NCI-H187 (cell line): ENCODE data around the gene OPN3.
"Not testable (repeated sequence)": the region's sequence is repeated elsewhere in the genome, so short reads cannot be mapped to it uniquely, and the experiment has no call there.

Experiments
- DNase-seq, 2 experiments: peaks; one replicate each; lab custom pipeline; 2025; lab: John Stamatoyannopoulos, UW

The OPN3 gene

GRCh38 chr1:241640149-241640866 lies at the start of gene OPN3, which contains the start of gene CHML:
Gene OPN3, minus strand, starts transcription at chr1:241640369. Its CDS starts 115 bp downstream, at chr1:241640254.
Gene CHML, minus strand, starts transcription at chr1:241640369. Its CDS starts 4,603 bp downstream, at chr1:241635766.
- DNase-seq, result peak; percentile 44 to 80

GRCh38 chr1:241688940-241689368 lies 48.8 kb upstream of the OPN3 start:
- no peak for DNase-seq

DNA sequence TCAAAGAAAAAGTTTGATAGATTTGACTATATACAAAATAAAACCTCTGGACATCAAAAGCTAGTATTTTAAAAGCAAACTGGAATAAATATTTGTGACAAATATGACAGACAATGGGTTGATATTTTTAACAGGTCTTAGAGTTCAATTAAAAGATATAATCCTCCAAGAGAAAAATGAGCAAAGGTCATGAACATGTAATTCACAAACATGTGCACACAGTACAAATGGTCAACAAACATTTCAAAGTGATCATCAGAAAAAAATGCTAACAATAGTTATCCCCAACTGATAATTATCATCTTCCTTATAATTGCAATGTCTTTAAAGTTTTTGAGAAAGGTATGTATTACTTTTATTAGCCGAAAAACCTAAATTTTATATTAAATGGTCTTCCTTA lies 43.9 kb upstream of the OPN3 start:
- no peak for DNase-seq

- DNase-seq, result no peak
Measured at GRCh38 chr1:241682921-241683320, 42.8 kb upstream of the OPN3 start.

GRCh38 chr1:241681861-241682448 lies 41.8 kb upstream of the OPN3 start:
- not testable (repeated sequence) for DNase-seq

GRCh38 chr1:241679961-241680360 lies 39.8 kb upstream of the OPN3 start:
- no peak for DNase-seq

DNA sequence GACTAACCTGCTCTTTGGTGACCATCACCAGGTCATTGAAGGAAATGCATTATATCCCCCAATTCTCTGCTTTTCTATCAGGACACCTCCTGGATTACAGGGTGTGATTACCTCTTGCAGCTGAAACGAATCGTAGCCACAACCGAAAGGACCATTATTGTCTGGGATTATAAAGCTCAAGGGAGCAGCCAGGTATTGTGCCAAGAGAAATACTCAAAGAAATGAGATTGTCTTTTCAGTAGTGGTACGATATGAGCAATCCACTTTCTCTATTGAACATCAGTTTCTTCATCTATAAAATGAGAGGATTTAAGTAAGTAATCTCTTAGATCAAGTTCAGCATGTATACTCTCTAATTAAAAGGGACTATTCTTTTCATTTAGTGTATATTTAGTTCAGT lies 39.2 kb upstream of the OPN3 start:
- no peak for DNase-seq

DNA sequence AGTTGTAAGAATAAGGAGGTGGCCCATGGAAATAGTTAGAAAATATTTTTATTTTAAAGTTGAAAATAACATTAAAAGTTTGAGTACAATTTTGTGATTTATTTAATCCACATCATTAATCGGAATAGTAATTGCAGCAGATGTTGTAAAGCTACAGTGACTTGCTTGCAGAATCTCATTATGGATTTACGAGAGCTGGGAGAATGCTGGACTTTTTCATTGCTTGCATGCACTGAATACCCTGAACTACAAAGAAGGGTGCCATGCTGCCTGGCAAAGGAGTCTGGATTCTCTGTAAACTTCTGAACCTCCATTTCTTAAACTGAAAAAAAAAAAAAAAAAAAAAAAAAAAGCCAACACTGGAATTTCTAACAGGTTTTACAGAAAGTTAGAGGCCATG lies 38.4 kb upstream of the OPN3 start:
- no peak for DNase-seq

GRCh38 chr1:241677201-241677600 lies 37.0 kb upstream of the OPN3 start:
- no peak for DNase-seq

DNA sequence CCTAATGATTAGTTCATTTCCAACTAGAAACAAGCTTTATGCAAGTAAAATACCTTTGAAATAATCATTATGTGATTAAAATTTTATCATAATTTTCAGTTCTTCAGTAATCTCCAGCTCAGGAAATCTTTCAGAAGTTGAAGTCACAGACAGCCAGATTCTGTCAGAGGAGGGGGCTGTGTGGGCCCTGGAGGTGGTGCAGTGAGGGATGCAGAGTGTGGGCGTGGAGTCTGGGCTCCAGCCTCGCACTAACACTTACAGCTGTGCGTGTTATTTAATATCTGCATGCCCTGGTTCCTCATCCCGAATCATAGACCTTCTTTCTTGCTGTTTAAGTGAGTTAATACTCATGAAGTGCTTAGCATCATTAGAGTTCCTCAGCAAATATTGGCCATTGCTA lies 35.8 kb upstream of the OPN3 start:
- DNase-seq, result no peak

GRCh38 chr1:241674805-241675384 lies 34.7 kb upstream of the OPN3 start:
- no peak for DNase-seq

GRCh38 chr1:241672301-241672700 lies 32.1 kb upstream of the OPN3 start:
- DNase-seq, result no peak

DNA sequence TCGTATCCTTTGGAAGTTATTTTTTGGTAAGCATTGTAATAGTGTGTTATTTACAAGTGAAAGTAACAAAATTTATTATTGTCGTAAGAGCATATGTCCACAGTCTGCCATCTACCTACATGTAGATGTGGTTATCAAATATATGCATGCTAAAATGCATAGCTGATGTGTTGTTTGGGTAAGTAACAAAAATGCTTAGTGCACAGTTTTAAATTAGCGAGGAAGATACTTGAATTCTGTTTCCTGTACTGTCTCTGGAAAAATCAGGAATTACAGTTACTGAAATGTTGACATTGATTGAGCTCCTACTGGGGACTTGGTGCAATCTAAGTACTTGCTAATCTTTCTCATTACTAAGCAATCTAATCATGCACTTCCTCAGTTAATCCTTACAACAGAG lies 26.2 kb upstream of the OPN3 start:
- no peak for DNase-seq

- no peak for DNase-seq
Measured at GRCh38 chr1:241660424-241660972, 20.3 kb upstream of the OPN3 start.

DNA sequence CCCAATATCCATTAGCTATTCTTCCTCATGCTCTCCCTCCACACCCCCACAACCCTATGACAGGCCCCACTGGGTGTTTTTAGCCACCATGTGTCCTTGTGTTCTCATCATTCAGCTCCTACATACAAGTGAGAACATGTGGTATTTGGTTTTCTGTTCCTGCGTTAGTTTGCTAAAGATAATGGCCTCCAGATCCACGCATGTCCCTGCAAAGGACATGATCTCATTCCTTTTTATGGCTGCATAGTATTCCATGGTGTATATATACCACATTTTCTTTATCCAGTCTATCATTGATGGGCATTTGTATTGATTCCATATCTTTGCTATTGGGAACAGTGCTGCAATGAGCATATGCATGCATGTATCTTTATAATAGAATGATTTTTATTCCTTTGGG lies 18.8 kb upstream of the OPN3 start:
- not testable (repeated sequence) for DNase-seq

DNA sequence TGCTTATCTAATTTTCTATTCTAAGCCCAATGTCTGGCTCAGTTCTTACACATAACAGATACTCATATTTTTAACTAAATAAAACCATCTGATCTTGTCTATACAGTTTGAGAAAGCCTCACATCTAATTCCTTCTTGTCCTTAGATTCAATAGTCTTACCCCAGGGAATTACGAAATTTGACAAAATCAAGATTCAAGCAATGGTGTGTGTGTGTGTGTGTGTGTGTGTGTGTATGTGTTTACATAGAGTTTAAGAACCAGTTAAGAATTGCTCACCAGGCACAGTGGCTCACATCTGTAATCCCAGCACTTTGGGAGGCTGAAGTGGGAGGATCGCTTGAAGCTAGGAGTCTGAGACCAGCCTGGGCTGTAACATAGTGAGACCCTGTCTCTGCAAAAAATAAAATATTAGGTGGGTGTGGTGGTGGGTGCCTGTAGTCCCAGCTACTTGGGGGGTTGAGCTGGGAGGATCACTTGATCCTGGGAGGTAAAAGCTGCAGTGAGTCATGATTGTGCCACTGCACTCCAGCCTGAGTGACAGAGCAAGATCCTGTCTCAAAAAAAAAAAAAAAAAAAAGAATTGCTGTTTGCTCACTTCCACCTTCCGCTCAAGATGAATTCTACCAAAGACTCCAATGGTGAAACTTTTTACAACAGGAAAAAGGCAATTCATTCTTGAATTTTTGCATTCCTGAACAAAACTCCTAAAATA lies 18.1 kb upstream of the OPN3 start:
- no peak for DNase-seq

- no peak for DNase-seq
Measured at GRCh38 chr1:241654641-241655040, 14.5 kb upstream of the OPN3 start.

GRCh38 chr1:241654019-241654418 lies 13.8 kb upstream of the OPN3 start:
- no peak for DNase-seq

DNA sequence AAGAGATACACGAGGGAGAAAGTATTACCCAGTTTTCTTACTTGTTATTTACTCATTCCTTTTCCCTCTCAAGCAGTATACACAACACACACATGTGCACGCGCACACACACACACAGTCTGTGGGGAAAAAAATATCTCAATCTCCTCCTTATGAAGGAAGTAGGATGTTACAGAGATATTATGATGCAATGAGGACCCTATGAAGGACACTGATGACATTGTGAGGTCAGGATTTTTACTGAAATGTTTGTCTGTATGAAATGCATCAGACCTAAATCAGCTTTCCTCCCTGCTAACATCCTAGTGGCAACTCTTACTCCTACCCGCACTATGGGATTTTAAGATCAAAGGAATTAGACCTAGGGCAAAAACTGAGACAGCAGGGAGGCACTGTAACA lies 11.8 kb upstream of the OPN3 start, which contains the start of gene WDR64:
WDR64 (plus strand) TSS at position 270 of the 400 bp plus-strand sequence. CDS start 204 bp downstream, outside the sequence.
- no peak for DNase-seq

DNA sequence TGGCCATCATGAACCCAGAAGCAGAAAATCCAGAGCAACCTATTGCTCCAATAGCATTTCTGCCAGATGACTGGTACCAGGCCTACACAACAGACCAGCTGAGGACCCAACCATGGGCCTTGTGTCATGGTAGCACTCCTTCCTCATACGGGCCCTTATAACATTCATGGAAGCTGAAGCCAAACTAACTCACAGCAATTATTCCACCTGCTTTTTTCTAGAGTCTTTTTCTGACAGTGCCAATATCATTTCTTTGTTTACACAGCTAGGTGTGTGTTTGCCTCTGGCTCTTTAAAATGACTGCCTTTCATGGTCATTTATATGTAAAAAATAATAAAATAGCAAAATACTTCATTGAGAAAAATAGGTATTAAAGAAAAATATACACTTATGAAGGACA lies 8.0 kb upstream of the OPN3 start:
- no peak for DNase-seq

DNA sequence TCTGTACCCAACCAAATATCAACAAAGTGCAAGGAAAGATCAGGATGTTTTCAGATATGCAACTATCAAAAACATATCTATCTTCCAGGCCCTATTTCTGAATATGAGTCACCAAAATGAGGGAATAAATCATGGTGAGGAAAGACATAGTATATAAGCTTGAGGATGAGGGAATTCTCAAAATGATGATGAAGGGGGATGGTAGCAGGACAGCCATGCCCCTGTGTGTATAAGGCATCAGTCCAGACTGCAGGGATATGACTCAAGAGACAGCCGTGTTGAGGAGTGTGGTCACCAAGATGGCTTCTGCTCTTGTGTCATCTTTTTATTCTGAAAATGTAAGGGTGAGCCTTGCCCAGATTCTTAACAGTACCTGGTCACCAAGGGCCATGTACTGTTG lies 7.5 kb upstream of the OPN3 start:
- no peak for DNase-seq

DNA sequence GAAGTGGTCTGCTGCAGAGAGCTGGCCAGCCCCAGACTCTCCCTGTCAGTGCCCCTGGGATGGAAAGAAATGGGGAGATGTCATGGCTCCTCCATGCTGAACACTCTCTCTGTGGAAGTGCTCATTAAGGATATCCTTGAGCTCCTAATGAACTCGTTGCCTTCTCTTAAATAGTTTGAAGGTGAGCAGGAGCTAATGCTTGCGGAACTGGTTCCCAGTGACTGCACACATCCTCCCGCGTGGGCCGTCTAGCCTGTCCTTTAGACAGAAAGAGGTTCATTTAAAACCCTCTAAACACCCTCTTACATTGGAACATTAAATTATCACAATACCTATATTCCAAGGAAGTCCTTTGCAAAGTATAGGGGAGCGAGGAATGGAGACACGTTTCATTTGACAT lies 6.0 kb upstream of the OPN3 start:
- no peak for DNase-seq
